Neural cell (in vitro differentiated cells): ENCODE data around the gene SMAD4. TPM values are rescaled to one million over a fixed set of nuclear protein-coding genes. Genes with fewer than 3 reads are reported as not detected.

Source experiments
- H2AFZ ChIP-seq: fragments of 200-600, 300-800 bp; sonication (generic), shearing (Covaris generic); 2 replicates; pipeline ENCODE4 v1.6.0; 2014; ENCODE audit warnings: low read depth, mild to moderate bottlenecking, antibody characterized with exemption, low read length, moderate library complexity
- H3F3A ChIP-seq: fragments of 200-600 bp; shearing (Covaris generic); 2 replicates; pipeline ENCODE4 v1.6.1; 2016; ENCODE audit warnings: mild to moderate bottlenecking, moderate library complexity, mixed read lengths, antibody characterized with exemption, low read length; ENCODE audit not compliant: insufficient read depth, poor library complexity, severe bottlenecking
- H3K27ac ChIP-seq: fragments of 200-600, 300-800 bp; sonication (generic), shearing (Covaris generic); 2 replicates; pipeline ENCODE4 v1.5.1; 2014; ENCODE audit warnings: mild to moderate bottlenecking, low read length, moderate library complexity
- H3K27me3 ChIP-seq: fragments of 300-800, 200-600 bp; sonication (generic), shearing (Covaris generic); 2 replicates; pipeline ENCODE4 v1.6.0; 2014; ENCODE audit warnings: mild to moderate bottlenecking, low read depth, low read length, moderate library complexity; ENCODE audit not compliant: insufficient read depth
- H3K36me3 ChIP-seq: fragments of 300-800, 200-600 bp; sonication (generic), shearing (Covaris generic); 2 replicates; pipeline ENCODE4 v1.5.1; 2014; ENCODE audit warnings: mild to moderate bottlenecking, antibody characterized with exemption, low read length, moderate library complexity; ENCODE audit not compliant: insufficient read depth
- H3K4me2 ChIP-seq: fragments of 300-800, 200-600 bp; sonication (generic), shearing (Covaris generic); 2 replicates; pipeline ENCODE4 v1.6.0; 2014; ENCODE audit warnings: mild to moderate bottlenecking, low read length
- H3K4me3 ChIP-seq: fragments of 300-800, 200-600 bp; sonication (generic), shearing (Covaris generic); 2 replicates; pipeline ENCODE4 v1.5.1; 2014; ENCODE audit warnings: mild to moderate bottlenecking, low read length, moderate library complexity
- H3K79me2 ChIP-seq: fragments of 200-600 bp; shearing (Covaris generic); replicated peaks from 2 replicates; pipeline ENCODE4 v1.6.0; 2014; ENCODE audit warnings: mild to moderate bottlenecking, low read length, moderate library complexity; ENCODE audit not compliant: insufficient read depth
- H3K9ac ChIP-seq: fragments of 300-800, 200-600 bp; sonication (generic), shearing (Covaris generic); 2 replicates; pipeline ENCODE4 v1.6.1; 2016; ENCODE audit warnings: mild to moderate bottlenecking, low read length, mixed read lengths
- H3K9me2 ChIP-seq: fragments of 200-600 bp; shearing (Covaris generic); 2 replicates; pipeline ENCODE4 v1.6.1; 2016; ENCODE audit warnings: mild to moderate bottlenecking, low read length, mixed read lengths; ENCODE audit not compliant: insufficient read depth
- H3K9me3 ChIP-seq: fragments of 200-600, 300-800 bp; sonication (generic), shearing (Covaris generic); 2 replicates; pipeline ENCODE4 v1.6.1; 2016; ENCODE audit warnings: mild to moderate bottlenecking, mixed run types, low read length, moderate library complexity, mixed read lengths
- H4K20me1 ChIP-seq: fragments of 200-600 bp; shearing (Covaris generic); 2 replicates; pipeline ENCODE4 v1.6.1; 2016; ENCODE audit warnings: mild to moderate bottlenecking, mixed run types; ENCODE audit not compliant: insufficient read depth
- CTCF ChIP-seq: fragments of 450-650 bp; IDR thresholded peaks from 2 replicates; pipeline ENCODE4 v1.5.1; 2014; ENCODE audit warnings: antibody characterized with exemption, mild to moderate bottlenecking, moderate library complexity; ENCODE audit not compliant: poor library complexity, severe bottlenecking
- EP300 ChIP-seq: fragments of 450-650 bp; conservative IDR thresholded peaks from 2 replicates; pipeline ENCODE4 v1.6.1; 2014; ENCODE audit warnings: antibody characterized with exemption, mild to moderate bottlenecking, moderate library complexity; ENCODE audit not compliant: poor library complexity, severe bottlenecking
- EZH2 ChIP-seq: fragments of 200-600, 300-800 bp; shearing (Covaris generic), sonication (generic); IDR thresholded peaks from 2 replicates; pipeline ENCODE4 v1.6.1; 2014; ENCODE audit warnings: antibody characterized with exemption, low read length, borderline replicate concordance, mild to moderate bottlenecking; ENCODE audit not compliant: insufficient read depth, poor library complexity, severe bottlenecking
- MXI1 ChIP-seq: fragments of 450-650 bp; conservative IDR thresholded peaks from 2 replicates; pipeline ENCODE4 v1.6.1; 2014; ENCODE audit warnings: antibody characterized with exemption, mild to moderate bottlenecking; ENCODE audit not compliant: poor library complexity, severe bottlenecking
- POLR2AphosphoS5 ChIP-seq: IDR thresholded peaks from 2 replicates; pipeline ENCODE4 v1.6.1; 2012
- RAD21 ChIP-seq: fragments of 450-650 bp; conservative IDR thresholded peaks from 2 replicates; pipeline ENCODE4 v1.6.1; 2014; ENCODE audit warnings: antibody characterized with exemption, mild to moderate bottlenecking, moderate library complexity
- REST ChIP-seq: IDR thresholded peaks from 2 replicates; pipeline ENCODE4 v1.6.1; 2012; ENCODE audit warnings: borderline replicate concordance
- SMC3 ChIP-seq: fragments of 450-650 bp; conservative IDR thresholded peaks from 2 replicates; pipeline ENCODE4 v1.6.1; 2014; ENCODE audit warnings: antibody characterized with exemption, mild to moderate bottlenecking, moderate library complexity; ENCODE audit not compliant: poor library complexity
- TAF1 ChIP-seq: IDR thresholded peaks from 2 replicates; pipeline ENCODE4 v1.6.1; 2012; ENCODE audit warnings: low read depth
- polyA plus RNA-seq: library from polyadenylated mRNA; depleted of rRNA; stranded (reverse); fragments of >200 nt; gene quantifications from 2 replicates; pipeline ENCODE4 v1.2.3, GENCODE V29; 2014

The SMAD4 gene
- polyA plus RNA-seq, 1 donor from 2014 or later = 40.2 TPM

GRCh38 chr18:51097021-51097822, 67.2 kb downstream of the SMAD4 start:
- H2AFZ ChIP-seq = no peak overlapping the region
- no peaks in the 10 kb centered on the region for H3K27me3 ChIP-seq
- no peaks in the 10 kb centered on the region for H3K79me2 ChIP-seq
- TF ChIP-seq POLR2AphosphoS5 = no peak
- TF ChIP-seq SMC3 = no peak
- no peak for TF ChIP-seq EZH2
- no peak for TF ChIP-seq REST
- TF ChIP-seq MXI1 = no peak
- no peak for TF ChIP-seq TAF1
- no peak for TF ChIP-seq EP300
- no peak for TF ChIP-seq RAD21
- no peak for TF ChIP-seq CTCF
- no peak overlapping the region for H3K4me3 ChIP-seq
- H3K9me2 ChIP-seq = no peaks in the 10 kb centered on the region
- no peaks in the 10 kb centered on the region for H3K36me3 ChIP-seq
- H4K20me1 ChIP-seq = no peaks in the 10 kb centered on the region
- no peak overlapping the region for H3K27ac ChIP-seq
- no peak overlapping the region for H3K9ac ChIP-seq
- H3K4me2 ChIP-seq = no peak overlapping the region
- no peaks in the 10 kb centered on the region for H3F3A ChIP-seq
- no peaks in the 10 kb centered on the region for H3K9me3 ChIP-seq

GRCh38 chr18:51098082-51098481, 68.1 kb downstream of the SMAD4 start:
- no peak overlapping the region for H3K4me2 ChIP-seq
- TF ChIP-seq EZH2 (no peak), SMC3 (no peak), CTCF (no peak), RAD21 (no peak), TAF1 (no peak), EP300 (no peak), POLR2AphosphoS5 (no peak)
- no peaks in the 10 kb centered on the region for H3K9me3 ChIP-seq
- H3F3A ChIP-seq = no peaks in the 10 kb centered on the region
- no peaks in the 10 kb centered on the region for H4K20me1 ChIP-seq
- no peaks in the 10 kb centered on the region for H3K27me3 ChIP-seq
- no peak overlapping the region for H3K27ac ChIP-seq
- H3K79me2 ChIP-seq = no peaks in the 10 kb centered on the region
- no peak overlapping the region for H2AFZ ChIP-seq
- no peak overlapping the region for H3K9ac ChIP-seq
- H3K4me3 ChIP-seq = no peak overlapping the region
- no peaks in the 10 kb centered on the region for H3K9me2 ChIP-seq
- H3K36me3 ChIP-seq = no peaks in the 10 kb centered on the region
